ENCODE measurements around the gene ZNF366.

ZNF366 gene

DNA sequence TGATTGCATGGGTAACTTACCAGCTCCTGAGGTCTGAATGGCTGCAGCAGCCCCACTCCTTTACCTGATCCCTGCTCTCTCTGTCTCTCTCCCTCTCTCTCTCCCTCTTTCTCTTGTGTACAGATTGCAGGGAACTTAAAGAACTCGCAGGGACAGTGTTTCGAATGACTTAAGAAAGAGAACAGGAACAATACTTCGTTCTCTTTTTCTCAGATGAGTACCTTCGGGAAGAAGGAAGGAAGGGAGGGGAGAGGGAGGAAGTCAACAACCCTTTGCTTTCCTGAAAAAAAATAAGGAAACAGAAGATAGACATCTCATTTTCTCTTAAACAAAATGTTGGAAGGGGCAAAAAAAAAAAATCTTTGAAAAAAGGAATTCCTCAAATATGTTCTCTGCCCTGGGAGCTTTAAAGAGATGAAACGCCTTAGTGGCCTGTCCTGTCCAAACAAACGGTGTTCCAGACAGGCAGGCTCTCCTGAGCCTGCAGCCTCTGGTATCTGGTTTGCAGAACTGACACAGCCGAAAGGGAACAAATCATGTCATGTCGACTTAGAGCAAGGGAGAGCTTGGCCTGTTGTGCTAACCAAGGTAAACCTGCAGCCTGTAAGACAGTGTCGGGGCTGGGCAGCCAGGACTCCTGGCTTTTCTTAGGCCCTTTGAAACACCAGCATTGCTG, at the start of gene ZNF366:
TSS of gene ZNF366 (minus strand) at position 180 of the 676 bp plus-strand sequence. CDS start 45,914 bp downstream, outside the sequence.
- no peak for DNase-seq (ENCODE audit: low read depth in 1 of 2, low spot score in 1 of 2)

DNA sequence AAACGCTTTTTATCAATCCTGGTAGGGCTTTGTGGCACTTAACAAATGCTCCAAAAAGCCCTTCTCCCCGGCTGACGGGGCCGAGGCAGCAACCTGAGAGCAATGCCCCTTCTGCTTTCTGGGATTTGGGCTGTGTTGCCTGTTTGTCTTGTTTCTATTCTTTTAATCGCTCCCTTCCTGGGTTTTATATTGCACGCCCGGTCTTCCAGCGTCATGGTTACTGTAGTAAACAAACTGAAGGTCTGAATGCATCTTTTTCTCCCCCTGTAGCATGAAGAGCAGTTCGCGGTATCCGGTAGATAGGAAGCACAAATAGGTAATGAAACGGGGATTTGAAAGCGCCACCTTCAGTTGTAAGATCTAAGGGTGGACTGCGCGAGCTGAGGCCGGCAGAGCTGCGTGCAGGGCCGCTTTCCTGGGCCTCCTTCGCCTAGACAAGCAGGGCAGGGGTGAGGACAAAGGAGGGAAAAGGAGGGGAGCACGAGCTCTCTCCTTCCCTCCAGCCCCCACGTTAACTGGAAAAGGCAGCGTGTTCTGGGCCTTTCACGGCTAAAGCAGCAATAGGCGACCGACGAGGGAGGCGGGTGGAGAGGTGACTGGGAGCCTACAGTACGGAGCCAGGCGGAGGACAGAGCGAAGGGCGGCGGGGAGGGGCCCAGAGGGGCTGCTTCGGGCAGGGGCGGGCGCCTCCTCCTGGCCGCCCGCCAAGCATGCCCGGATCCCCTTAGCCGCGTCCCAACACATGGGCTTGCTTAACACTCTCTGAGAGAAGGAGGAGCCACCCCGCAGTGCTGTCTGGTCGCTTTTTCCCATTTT, 49.3 kb upstream of the ZNF366 start:
- DNase-seq (ENCODE audit: low read depth in 1 of 2, low spot score in 1 of 2) = no peak

DNA sequence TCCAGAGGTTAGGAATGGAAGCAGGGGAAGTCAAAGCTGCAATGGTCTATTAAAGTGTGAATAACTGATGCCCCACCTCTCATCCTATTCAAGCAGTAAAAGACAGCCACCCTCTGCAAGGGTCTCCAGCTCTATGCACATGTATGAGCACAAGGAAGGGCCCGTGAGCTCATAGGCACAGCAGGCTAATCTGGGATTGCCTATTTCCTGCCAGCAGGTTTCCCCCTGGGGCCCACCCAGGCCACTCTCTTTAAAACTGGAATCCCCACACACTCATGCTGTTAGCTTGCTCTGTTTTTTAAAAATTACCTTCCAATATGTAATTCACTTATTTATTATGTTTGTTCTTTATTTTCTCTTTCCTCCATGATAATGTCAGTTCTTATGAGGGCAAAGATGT, 48.7 kb upstream of the ZNF366 start:
- no peak for DNase-seq (ENCODE audit: low read depth in 1 of 2, low spot score in 1 of 2)

DNA sequence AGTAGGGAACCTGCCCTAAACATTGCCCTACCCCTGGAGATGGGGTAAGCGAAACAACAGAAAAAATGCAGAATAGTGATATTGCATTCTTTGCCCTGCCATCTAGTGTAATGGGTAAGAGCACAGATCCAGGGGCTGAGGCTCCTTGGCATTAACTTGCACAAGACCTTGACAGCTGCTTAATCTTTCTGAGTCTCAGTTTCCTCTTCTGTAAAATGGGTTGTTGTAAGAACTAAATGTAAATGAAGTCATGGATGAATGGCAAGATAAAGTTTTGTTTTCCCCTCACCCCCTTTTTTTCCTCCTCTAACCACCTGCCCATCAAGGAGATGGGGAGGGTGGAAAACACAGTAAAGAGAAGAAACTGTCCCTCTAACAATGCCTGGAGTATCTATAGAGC, 47.7 kb upstream of the ZNF366 start:
- DNase-seq (ENCODE audit: low read depth in 1 of 2, low spot score in 1 of 2) = no peak

DNA sequence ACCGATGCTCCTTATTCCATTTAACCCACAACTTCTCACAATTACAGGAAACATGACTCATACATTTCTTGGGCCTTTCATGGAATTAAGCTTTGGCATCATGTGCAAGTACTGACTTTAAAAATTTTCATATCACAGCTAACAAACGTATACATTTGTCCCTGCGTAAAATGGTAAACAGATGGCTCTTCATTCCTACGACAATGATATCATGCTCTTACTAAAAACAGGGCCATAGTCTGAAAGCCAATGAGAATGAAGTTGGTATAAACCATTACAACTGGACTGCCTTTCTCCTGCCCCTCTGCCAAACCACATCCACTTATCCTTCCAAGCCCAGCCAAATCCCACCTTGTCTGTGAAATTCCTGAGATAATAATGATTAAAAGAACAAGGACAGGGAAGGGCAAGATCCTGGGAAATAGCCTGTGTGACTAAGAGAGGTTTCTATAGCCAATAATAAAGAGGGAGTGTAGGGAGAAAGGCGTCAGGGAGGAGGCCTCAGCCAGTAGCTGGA, 44.9 kb upstream of the ZNF366 start:
- DNase-seq (ENCODE audit: low read depth in 1 of 2, low spot score in 1 of 2) = no peak

DNA sequence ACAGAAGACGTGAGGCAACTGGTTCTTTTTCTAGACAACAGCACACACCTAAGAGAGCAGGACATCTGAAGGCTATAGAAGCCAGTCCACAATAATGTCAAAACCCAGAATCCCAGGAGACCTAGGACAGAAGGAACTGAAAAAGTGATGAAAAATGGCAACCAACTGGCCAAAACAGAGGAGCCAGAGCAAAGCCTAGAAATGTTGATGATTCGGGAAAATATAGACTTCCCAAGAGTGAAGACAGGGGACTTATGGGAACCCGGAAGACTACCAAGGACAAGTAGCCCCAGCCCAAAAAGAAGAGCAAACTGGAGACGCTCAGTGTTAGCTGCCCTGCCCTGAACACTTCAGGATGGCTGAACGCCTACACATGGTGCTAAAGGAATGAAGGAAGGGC, 43.4 kb upstream of the ZNF366 start:
- no peak for DNase-seq (ENCODE audit: low read depth in 1 of 2, low spot score in 1 of 2)

DNA sequence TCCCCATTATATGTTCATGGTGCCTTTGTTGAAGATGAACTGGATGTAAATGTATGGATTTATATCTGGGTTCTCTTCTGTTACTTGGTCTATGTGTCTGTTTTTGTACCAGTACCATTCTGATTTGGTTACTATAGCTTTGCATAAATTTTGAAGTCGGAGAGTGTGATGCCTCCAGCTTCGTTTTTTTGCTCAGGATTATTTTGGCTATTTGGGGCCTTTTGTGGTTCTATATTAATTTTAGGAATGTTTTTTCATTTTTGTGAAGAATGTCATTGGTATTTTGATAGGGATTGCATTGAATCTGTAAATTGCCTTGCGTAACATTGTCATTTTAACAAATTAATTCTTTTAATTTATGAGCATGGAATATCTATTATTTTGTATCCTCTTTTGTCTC, 36.6 kb upstream of the ZNF366 start:
- no peak for DNase-seq (ENCODE audit: low read depth in 1 of 2, low spot score in 1 of 2)

GRCh38 chr5:72543365-72543764, 36.2 kb upstream of the ZNF366 start:
- DNase-seq (ENCODE audit: low read depth in 1 of 2, low spot score in 1 of 2) = no peak

DNA sequence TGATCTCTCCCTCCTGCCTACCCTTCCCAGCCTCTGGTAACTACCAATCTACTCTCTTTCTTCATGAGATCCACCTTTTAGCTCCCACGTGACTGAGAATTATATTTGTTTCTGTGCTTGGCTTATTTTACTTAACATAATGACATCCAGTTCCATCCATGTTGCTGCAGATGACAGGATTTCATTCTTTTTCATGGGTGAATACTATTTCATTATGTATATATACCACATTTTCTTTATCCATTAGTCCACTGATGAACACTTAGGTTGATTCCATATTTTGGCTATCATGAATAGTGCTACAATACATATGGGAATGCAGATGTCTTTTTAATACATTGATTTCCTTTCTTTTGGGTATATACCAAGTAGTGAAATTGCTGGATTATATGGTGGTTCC, 35.5 kb upstream of the ZNF366 start:
- no peak for DNase-seq (ENCODE audit: low read depth in 1 of 2, low spot score in 1 of 2)

DNA sequence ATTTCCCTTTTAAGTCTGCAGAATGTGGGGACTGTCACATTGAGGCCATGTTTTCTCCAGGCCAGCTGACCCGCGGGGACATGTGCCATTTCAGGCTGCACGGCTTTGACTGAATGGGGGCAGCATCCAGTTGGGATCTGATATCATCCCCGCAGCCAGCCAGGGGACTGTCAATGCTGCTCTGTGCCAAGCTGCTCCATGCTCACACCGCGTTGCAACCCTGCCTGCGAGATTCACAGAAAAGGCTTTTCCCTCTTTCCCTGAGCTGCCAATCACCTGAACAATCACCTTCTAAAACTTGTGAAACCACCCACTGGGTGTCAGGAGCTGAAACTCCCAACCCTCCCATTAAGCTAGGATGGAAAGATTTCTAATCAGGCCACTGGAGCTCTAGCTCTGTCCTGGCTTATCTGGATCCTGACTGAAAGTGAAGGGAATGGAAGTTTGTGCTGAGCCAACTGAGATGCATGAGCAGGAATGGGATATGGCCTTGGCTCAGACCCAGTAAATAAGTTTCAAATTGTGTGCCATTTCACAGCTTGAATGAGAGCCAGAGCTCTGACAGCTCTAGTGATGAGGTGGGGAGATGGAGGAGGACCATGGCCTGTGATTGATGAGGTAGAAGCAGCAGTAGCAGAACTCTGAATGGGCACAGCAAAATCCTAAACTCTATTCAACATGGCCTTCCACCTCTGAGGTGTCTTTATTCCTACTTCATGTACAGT, 34.5 kb upstream of the ZNF366 start:
- no peak for DNase-seq (ENCODE audit: low read depth in 1 of 2, low spot score in 1 of 2)

GRCh38 chr5:72540759-72541438, 33.7 kb upstream of the ZNF366 start:
- no peak for DNase-seq (ENCODE audit: low read depth in 1 of 2, low spot score in 1 of 2)

DNA sequence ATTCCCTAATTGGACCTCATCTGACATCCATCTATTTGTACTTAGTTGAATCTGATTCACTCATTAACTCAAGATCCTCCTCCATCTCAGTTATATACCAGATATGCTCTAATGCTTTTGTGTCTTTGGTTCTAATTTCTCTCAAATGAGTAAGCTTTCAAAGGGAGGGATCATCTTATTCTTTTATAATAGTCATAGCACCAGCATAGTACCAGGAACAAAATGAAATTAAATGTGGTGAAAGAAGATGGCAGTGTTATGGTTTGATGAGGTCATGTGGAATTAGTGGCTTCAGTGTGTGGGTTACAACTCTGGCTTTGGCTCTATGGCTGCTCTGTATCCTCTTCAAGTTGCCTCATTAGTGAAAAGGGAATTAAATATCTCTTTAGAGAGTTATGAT, 32.5 kb upstream of the ZNF366 start:
- DNase-seq (ENCODE audit: low read depth in 1 of 2, low spot score in 1 of 2) = no peak

- DNase-seq (ENCODE audit: low read depth in 1 of 2, low spot score in 1 of 2) = no peak
Observed at GRCh38 chr5:72539038-72539437, 31.8 kb upstream of the ZNF366 start.

DNA sequence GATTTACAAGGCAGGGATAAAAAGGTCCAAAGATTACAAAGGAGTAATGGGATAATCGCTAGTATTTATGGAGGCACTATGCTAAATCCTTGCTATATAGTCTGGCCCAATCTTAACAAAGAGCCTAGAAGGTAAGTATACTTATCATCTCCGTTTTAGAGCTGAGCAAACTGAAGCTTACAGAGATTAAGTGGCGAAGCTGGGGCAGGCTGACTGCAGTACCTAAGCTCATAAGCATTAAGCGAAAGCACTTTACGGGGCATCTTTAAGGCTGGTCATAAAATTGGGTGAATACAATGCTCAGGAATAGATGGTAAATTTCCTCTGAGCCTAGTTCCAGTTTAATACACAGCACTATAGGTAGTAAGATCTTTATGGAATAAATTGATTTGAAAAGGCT, 30.0 kb upstream of the ZNF366 start:
- DNase-seq (ENCODE audit: low read depth in 1 of 2, low spot score in 1 of 2) = no peak

GRCh38 chr5:72531496-72532190, 24.4 kb upstream of the ZNF366 start:
- no peak for DNase-seq (ENCODE audit: low read depth in 1 of 2, low spot score in 1 of 2)

DNA sequence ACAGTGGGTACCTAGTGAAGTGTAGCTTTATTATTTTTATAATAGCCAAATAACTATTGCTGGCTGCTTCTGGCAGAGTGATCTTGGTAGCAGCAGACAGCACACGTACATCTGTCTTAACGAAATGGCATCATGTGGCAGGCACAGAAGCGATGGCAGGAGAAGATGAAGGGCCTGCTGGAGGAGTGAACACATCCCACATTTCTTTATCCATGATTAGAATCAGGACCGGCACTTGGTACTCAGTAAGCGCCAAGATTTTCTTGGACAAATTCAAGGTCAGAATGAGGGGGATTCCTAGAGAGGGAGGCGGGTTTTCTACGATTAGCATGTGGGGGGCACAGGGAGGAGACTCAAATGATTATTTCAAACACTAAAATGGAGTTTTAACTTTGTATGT, 23.0 kb upstream of the ZNF366 start:
- no peak for DNase-seq (ENCODE audit: low read depth in 1 of 2, low spot score in 1 of 2)

DNA sequence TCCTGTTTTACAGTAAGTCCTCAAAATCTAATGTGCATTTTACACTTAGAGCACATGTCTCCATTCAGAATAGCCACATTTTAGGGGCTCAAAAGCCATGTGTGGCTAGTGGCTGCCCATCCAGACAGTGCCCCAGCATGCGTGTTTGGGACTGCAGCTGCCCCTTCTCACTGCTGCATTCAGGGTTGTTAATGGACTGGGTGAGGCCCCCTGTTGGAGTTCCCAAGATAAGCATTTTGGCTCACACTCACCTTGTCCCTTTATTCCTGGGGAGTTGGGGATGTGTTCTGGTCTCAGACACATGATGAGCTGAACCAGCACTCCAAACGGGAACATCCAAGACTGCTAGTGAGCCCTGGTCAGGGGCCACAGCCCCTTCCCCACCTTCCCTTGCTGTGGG, 22.2 kb upstream of the ZNF366 start:
- no peak for DNase-seq (ENCODE audit: low read depth in 1 of 2, low spot score in 1 of 2)

GRCh38 chr5:72525816-72526215, 18.6 kb upstream of the ZNF366 start:
- no peak for DNase-seq (ENCODE audit: low read depth in 1 of 2, low spot score in 1 of 2)

GRCh38 chr5:72523960-72524582, 16.9 kb upstream of the ZNF366 start:
- no peak for DNase-seq (ENCODE audit: low read depth in 1 of 2, low spot score in 1 of 2)

DNA sequence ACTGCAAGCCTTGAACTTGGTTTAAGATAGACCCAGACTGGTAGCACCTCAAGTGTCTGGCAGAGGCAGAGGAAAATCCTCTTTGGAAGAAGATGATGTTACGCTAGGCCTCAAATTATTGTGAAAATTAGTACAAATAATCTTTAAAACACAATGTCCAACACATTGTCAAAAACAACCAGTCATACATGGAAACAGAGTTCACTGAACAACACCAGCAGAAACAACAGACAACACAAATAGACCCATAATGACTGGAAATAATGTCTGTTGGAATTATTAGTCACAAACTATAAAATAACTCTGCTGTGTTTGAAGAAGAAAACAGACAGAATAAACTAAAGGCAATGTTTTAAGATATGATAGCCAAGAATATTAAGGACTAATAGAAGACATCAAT, 15.4 kb upstream of the ZNF366 start:
- no peak for DNase-seq (ENCODE audit: low read depth in 1 of 2, low spot score in 1 of 2)
